Measurements from ENCODE around the gene OR4D1. TPM values are rescaled to one million over a fixed set of nuclear protein-coding genes. Genes with fewer than 3 reads are reported as not detected.

Gene OR4D1
- total and polyA plus RNA-seq, 2 of the 8 experiments (the other 6 are each of a cell fraction or from before 2014, with no cell fraction given): 0.32 to 0.39 TPM

DNA sequence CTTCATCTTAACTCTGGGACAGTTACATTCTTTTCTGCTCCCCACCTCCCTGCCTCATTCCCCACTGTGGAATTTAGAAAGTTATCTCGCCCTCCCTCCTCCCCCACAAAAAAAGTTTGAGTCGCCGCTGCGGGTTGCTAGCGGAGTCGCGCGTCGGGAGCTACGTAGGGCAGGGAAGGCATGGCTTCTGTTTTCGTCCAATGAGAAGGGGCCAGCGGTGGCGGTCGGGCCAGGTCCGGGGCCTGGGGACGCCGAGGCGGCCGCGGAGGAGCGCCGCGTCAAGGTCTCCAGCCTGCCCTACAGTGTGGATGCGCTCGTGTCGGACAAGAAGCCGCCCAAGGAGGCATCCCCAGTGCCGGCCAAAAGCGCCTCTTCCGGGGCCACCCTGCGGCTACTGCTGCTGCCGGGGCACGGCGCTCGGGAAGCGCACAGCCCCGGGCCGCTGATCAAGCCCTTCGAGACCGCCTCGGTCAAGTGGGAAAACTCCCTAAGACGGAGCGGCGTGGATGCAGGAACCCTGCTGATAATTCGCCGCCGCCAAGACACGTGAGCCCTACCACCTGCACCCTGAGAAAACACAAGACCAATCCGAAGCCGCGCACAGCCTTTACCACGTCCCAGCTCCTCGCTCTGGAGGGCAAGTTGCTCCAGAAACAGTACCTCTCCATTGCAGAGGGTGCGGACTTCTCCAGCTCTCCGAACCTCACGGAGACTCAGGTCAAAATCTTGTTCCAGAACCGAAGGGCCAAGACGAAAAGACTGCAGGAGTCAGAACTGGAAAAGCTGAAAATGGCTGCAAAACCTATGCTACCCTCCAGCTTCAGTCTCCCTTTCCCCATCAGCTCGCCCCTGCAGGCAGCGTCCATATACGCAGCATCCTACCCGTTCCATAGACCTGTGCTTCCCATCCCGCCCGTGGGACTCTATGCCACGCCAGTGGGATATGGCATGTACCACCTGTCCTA is 8.9 kb downstream of the OR4D1 start:
- Histone ChIP-seq H2BK12ac (ENCODE audit: low read depth, low read length) (peak overlapping the region; percentile 84), H2BK5ac (ENCODE audit: low read depth, low read length) (peak overlapping the region; percentile 47; the same call in 1 of the 2 replicates), H4K8ac (ENCODE audit: extremely low read depth, insufficient read depth, low read length) (peak overlapping the region; percentile 84; the same call in 1 of the 2 replicates), H3K9me3 (ENCODE audit: insufficient read depth in 2 of 2, low read depth in 1 of 2, low read length in 1 of 2) (no peaks in the 10 kb centered on the region), H4K91ac (replicated peaks; ENCODE audit: insufficient read length, low read length) (peak overlapping the region; percentile 11), H4K20me1 (replicated peaks in 1 of 2; ENCODE audit: control insufficient read depth in 1 of 2, insufficient read depth in 2 of 2, low read length in 2 of 2) (no peaks in the 10 kb centered on the region), H2BK120ac (replicated peaks; ENCODE audit: low read depth, low read length) (no peak overlapping the region), H3K4ac (replicated peaks; ENCODE audit: insufficient read length, low read depth, low read length) (no peak overlapping the region), H3K23ac (ENCODE audit: insufficient read length) (no peak overlapping the region), H3K79me2 (ENCODE audit: control insufficient read depth in 1 of 2, insufficient read depth in 2 of 2, low read length in 2 of 2) (no peaks in the 10 kb centered on the region), H3K4me3 (ENCODE audit: extremely low read depth in 1 of 4, insufficient read depth in 2 of 4, low read depth in 3 of 4, low read length in 4 of 4) (peak overlapping the region; percentile 54 to 73 (median 67)), H3K4me2 (ENCODE audit: insufficient read depth in 1 of 2, low read depth in 2 of 2, low read length in 2 of 2) (peak overlapping the region; percentile 94 to 95), H2BK15ac (ENCODE audit: low read length) (0 out of 2 replicates have a peak overlapping the region, but pooled peaks have one; percentile 32), H3K79me1 (ENCODE audit: low read depth, low read length) (no peaks in the 10 kb centered on the region), H3K18ac (ENCODE audit: extremely low read depth, low read length) (peak overlapping the region; percentile 89), H3K9ac (replicated peaks in 1 of 4; ENCODE audit: extremely low read depth in 1 of 4, low read depth in 3 of 4, low read length in 3 of 4) (peak overlapping the region; percentile 14 to 74 (median 60)), H3K23me2 (ENCODE audit: low read depth, low read length) (peaks cover 9% of the 10 kb centered on the region), H2AK5ac (ENCODE audit: low read depth, low read length) (no peak overlapping the region), H3K4me1 (replicated peaks in 1 of 4; ENCODE audit: control insufficient read depth in 3 of 4, insufficient read depth in 4 of 4, low read length in 3 of 4) (peaks cover 0 to 10% (median 2%) of the 10 kb centered on the region in 4 experiments; a peak in 2 of 7 replicates), H3K36me3 (ENCODE audit: control insufficient read depth in 2 of 4, insufficient read depth in 4 of 4, low read length in 3 of 4) (no peaks in the 10 kb centered on the region), H2AFZ (ENCODE audit: low read length) (peak overlapping the region; percentile 99), H3K27me3 (replicated peaks in 1 of 4; ENCODE audit: control insufficient read depth in 3 of 4, extremely low read depth in 1 of 4, insufficient read depth in 3 of 4, low read length in 3 of 4) (peaks cover 0 to 13% (median 7%) of the 10 kb centered on the region in 4 experiments; a peak in 5 of 7 replicates), H3K56ac (replicated peaks; ENCODE audit: insufficient read length, low read depth, low read length) (peak overlapping the region; percentile 50), H3K14ac (ENCODE audit: insufficient read length) (no peak overlapping the region), H3K27ac (ENCODE audit: low read depth, low read length) (no peak overlapping the region), H4K5ac (ENCODE audit: insufficient read length, low read depth, low read length) (no peak overlapping the region), H2BK20ac (ENCODE audit: low read length) (no peak overlapping the region)
- ChIA-PET CTCF (ENCODE audit: partially characterized antibody) (interaction anchor here (1.0 to 1.9 kb wide), 5 partner anchors 12 to 43 kb away, joined by 3 to 5 read pairs (median 4); no protein-coding TSS in a partner anchor), POLR2A (ENCODE audit: partially characterized antibody) (interaction anchor here (0.8 to 1.6 kb wide), 7 partner anchors 11 to 290 kb away, joined by 3 to 6 read pairs (median 3); partner anchors contain the start of gene SRSF1)
- peak in 1 of 2 experiments; percentile 78 for DNase-seq (ENCODE audit: low read depth in 1 of 2, low spot score in 2 of 2)
- 3% methylated on average over 55 of the region's 65 CpGs; no CpG with 5 or more reads in 1 of the 2 experiments for WGBS, 2 experiments (ENCODE audit: extremely low coverage in 1 of 2, insufficient coverage in 1 of 2, insufficient read length in 1 of 2, insufficient replicate concordance in 2 of 2, low coverage in 1 of 2, low lambda C conversion rate in 2 of 2, missing lambda C conversion rate in 1 of 2)
- FAIRE-seq: peak; percentile 92
- no peak for TF ChIP-seq SRF (IDR thresholded peaks at IDR 0.05; ENCODE audit: low read depth, low read length)
- TF ChIP-seq SIRT6 (IDR thresholded peaks at IDR 0.05; ENCODE audit: low read length): no peak
- TF ChIP-seq SAP30 (IDR thresholded peaks at IDR 0.05; ENCODE audit: insufficient read depth, insufficient replicate concordance, low read length): no peak
- peak; percentile 87 for TF ChIP-seq CREB1 (IDR thresholded peaks at IDR 0.05)
- TF ChIP-seq, protein P1, sequence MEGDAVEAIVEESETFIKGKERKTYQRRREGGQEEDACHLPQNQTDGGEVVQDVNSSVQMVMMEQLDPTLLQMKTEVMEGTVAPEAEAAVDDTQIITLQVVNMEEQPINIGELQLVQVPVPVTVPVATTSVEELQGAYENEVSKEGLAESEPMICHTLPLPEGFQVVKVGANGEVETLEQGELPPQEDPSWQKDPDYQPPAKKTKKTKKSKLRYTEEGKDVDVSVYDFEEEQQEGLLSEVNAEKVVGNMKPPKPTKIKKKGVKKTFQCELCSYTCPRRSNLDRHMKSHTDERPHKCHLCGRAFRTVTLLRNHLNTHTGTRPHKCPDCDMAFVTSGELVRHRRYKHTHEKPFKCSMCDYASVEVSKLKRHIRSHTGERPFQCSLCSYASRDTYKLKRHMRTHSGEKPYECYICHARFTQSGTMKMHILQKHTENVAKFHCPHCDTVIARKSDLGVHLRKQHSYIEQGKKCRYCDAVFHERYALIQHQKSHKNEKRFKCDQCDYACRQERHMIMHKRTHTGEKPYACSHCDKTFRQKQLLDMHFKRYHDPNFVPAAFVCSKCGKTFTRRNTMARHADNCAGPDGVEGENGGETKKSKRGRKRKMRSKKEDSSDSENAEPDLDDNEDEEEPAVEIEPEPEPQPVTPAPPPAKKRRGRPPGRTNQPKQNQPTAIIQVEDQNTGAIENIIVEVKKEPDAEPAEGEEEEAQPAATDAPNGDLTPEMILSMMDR (IDR thresholded peaks at IDR 0.05; ENCODE audit: control extremely low read depth in 1 of 3, insufficient read depth in 1 of 3, low read depth in 1 of 3, low read length in 3 of 3): peak in 2 of 3 experiments; percentile 25; a peak in 2 of 4 replicates
- peak; percentile 66 for TF ChIP-seq ASH2L (IDR thresholded peaks at IDR 0.05; ENCODE audit: low read length)
- peak in 1 of 2 experiments; percentile 80; a peak in 2 of 3 replicates for TF ChIP-seq POLR2A (IDR thresholded peaks at IDR 0.05; ENCODE audit: control extremely low read depth in 1 of 2, low read depth in 2 of 2, low read length in 2 of 2)
- peak; percentile 44; the same call in 1 of the 2 replicates for TF ChIP-seq TBP (IDR thresholded peaks at IDR 0.05; ENCODE audit: low read depth, low read length)
- no peak for TF ChIP-seq MAFK (IDR thresholded peaks at IDR 0.05; ENCODE audit: low read depth, low read length)

Measured in H1 (cell line).